CD4-positive, alpha-beta T cell treated with Interleukin-4 for 1 hour (primary cell): ENCODE data around the gene IFNA13.

Experiments
- DNase-seq, 2 donors: peaks; one replicate each; pipeline ENCODE4 v3.0.0-alpha.2; 2020 to 2022

The IFNA13 gene

DNA sequence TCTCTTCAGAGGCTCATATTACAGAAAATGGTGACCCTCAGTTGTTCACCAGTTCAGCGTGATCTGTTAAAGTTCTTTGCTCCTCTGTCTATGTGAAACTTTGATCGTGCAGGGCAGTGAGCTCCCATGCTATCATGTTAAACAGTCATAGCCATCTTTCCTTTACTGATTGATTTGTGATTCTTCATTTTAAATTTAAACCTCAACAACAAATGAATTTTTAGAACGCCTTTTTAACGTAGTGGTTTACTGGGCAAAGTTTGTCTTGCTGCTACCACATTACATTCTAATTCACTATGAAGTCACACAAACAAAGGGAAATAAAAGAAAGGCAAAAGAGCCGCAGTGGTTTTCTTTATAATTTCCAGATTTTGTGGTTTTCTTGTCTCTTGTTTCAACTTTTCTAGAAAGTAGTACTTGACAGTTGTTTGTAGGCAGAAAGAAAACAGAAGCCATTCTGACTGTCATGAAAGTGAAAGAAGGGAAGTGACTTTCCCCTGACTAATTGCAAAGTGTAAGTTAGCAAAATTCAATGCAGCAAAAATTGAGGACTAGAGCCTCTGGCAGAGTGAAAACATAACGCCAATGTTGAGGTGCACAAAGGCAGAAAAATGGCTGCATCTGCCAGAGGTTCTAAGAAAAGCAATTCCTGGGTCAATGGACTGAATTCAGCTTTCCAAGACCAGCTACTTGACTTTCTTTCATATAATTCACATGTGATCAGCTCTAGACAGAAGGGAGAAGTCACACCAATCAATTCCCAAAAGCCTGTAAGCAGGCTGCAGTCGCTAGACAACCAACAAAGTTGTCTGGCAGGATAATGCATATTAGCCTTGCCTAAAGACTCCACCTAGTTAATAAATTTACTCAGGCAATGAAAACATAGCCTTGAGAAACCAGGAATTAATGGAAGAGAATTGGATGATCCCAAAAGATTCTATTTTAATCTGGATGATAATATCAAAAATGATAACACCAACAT is 10.1 kb downstream of the IFNA13 start:
- DNase-seq, result peak in 1 of 2 donors; percentile 37

DNA sequence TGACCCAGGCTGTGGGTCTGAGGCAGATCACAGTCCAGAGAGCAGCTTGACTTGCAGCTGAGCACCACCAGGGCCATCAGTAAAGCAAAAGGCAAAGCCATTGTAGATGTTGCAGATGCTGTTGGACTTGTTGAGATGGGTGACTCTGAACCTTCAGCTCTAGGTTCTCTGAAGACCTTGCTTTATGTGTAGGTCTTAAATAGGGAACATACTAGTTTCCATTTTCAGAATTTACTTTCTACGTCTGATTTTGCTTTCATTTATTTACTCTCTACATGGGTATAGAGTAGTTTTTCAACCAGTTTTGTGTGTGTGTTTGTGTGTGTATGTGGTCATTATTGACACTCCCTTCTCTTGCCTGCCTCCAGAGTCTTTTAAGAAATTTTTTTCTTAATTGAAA is 17.1 kb downstream of the IFNA13 start, which contains the start of gene IFNA6:
IFNA6 (minus strand) TSS at position 101 of the 400 bp plus-strand sequence; CDS start at position 101, 0 bp downstream.
- DNase-seq, result no peak

DNA sequence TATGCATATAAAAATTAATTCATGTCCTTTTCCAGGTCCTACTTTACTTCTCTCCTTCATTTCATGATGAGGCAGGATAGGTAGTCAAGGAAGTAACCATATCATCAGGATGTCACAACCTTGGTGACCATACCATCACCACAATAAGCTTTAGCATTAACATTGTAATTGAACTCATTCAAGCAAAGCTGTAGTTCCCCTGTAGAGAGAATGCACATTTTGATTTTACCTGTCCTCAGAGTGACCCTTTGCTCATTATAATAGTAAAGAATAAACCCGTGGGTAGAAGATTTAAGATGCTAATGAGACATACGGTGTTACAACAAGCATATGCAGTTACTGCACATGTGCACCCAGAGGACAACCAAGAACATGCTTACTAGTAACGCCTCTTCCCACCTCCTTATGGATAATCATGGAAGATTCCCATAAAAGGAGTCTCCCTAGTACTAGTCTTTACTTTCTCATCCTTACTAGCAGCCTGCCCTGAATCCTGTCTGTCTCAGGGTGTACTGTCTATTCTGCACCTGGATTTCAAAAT is 19.4 kb downstream of the IFNA13 start:
- DNase-seq, result no peak

DNA sequence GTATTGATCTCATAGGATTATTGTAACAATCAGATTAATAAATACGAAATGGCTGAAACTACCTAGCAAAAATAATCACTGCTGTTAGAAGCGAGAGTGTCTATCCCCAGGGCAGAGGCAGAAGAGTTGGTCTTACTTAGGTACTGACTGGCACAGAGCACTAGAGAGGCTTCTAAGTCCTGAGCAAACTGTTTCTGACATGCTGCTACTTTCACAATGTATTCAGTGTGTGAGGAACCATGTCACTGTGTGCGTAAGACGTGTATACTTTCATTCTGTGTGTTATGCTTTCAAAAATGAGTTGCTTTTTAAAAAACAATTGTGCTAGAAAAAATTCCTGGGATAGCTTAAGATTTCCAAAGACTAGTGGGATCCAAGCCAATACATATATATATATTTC is 27.1 kb downstream of the IFNA13 start:
- DNase-seq, result no peak

DNA sequence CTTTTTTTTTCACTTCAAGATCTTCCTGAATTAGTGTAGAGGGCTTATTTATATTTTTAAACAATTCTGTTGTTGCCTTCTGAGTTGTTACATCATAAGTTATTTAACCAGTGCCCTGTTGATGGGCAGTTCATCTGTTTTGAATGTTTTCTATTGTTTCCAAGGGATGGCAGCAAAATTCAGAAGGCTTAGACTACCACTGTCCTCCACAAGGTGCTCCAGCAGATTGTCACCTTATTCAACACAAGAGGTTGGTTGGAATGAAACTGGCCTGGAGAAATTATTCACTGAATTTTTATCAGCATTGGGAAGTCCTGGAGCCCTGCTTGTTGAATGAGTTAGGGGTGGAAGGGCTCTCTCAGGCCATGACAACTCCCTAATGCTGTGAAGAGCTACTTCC is 31.4 kb downstream of the IFNA13 start:
- no peak for DNase-seq

DNA sequence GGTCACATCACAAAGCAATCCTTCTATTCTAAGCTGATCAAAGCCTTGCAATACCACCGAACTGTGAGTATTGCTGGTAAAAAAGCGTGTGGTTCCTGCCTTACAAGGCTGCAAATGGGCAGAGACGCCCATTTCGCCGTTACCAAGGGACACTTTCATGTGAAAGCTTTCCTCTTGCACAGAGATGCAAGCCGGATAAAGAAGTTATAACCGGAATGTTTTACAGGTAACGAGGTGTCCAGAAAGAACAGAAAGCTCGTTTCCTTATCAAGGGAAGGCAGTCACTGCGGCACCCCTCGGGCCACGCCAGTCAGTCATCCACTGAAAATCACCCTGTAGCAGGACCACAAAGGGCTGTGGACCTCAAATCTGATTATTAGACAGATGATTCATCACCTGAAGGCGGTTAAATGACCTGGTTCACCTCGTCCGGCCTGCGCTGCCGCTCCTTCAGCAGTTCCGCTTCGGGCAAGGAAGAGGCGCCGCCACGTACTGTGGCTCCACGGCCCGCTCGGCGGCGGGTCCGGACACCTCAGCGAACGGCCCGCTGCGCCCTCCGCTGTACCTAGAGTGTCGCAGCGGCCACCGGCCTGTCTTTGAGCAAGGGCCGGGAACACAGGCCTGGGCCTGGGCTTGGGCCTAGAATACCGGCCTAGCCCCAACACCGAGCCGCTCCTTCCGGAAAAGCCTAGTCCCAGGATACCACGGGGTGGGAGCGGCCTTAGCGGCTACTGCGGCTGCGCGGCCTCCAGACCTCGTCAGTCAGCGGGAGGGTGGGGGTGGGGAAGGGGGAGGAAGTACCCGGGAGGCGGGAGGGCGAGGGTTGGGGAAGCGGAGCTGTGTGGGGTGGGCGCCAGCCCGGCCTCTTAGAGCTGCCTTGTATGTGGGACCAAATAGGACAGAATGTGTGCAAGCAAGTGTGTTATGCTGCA is 32.9 kb downstream of the IFNA13 start, which contains the start of gene KLHL9:
KLHL9 (minus strand) TSS at position 704 of the 932 bp plus-strand sequence; CDS start at position 159, 545 bp downstream.
- DNase-seq, result peak; percentile 89

DNA sequence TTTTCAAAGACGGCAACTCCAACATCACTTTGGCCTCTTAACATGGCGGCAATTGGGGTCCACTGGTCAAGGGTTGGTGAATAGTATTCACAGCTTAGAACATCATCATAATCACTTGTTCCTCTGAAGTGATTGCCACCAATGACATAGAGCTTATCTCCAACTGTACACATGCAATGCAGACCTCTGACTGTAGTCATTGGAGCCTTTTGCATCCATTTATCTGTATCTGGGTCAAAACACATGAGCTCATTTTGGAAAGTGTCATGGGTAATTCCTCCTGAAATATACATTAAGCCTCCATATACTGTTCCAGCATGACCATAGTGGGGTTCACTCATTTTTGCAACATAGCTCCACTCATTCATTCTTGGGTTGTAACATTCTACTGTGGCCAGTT is 34.6 kb downstream of the IFNA13 start:
- DNase-seq, result no peak

DNA sequence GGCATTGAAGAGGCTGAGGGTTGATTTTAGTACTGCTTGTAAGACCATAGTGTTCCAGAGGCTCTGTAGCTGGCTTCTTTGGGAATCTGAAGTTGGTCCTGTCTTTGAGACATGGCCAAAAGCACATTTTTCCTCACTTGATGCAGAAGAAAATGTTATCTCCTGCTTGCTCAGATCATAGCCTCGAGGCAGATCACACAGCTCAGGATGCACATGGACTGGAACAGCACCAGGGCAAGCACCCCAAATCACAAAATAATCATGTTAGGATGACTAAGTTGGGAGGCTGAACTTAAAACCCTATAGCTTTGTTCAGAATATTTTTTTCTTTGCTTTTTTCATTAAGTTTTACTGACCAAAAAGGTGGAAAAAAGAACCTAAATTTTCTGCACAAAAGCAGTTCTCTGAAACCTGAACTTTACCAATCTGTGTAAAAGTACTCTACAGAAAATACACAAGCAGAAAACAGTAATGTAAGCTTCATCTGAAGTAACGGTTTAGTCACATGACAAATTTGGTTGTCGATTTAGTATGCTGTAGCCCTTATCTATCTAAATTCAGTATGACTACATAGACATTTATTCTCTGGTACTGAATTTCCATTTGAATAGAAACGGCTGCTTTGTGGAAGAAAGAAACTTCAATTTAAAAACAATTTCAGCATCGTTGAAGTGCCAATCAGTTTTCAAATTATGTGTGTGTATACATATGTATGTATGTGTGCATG is 36.0 kb downstream of the IFNA13 start:
- DNase-seq, result no peak

DNA sequence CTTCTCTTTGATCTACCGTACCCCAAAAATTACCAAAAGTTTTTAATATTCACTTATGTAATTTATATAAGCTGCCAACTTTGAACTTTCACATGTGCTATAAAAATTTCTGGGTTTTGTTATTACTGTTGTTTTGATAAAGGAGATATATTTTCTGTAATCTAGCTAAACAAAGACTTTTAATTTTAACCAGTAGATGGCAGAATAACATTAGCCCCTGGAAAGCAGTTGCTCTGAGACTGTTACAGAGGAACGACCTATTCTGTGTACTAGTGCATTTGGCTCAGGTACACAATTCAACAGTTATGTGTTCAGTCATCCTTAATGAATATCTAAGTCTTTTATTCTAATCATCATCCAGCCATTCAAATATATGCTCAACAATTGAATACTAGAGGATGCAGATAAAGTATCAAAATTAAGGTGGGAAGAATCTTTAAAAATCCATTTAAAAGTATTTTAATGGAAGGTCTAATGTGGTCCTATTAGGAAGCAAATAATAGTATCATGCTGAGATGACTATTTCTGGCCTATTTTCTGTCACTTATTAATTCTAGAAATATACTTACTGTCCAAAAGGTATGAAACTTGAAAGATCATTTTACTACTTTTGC is 41.2 kb downstream of the IFNA13 start:
- DNase-seq, result peak in 1 of 2 donors; percentile 78

DNA sequence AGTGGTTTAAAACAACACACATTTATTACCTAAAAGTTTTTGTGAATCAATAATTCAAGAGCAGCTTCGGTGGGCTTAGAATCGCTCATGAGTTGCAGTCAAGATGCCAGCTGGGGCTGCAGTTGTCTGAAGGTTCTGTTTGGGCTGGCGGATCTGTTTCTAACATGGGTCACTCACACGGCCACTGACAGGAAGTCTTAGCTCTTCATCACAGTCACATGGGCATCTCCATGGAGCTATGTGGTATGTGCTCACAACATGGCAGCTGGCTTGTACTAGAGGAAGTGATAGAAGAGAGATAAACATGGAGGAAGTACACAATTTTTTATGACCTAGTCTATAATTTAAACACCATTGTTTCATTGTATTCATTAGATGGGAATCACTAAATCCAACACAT is 43.8 kb downstream of the IFNA13 start:
- no peak for DNase-seq

DNA sequence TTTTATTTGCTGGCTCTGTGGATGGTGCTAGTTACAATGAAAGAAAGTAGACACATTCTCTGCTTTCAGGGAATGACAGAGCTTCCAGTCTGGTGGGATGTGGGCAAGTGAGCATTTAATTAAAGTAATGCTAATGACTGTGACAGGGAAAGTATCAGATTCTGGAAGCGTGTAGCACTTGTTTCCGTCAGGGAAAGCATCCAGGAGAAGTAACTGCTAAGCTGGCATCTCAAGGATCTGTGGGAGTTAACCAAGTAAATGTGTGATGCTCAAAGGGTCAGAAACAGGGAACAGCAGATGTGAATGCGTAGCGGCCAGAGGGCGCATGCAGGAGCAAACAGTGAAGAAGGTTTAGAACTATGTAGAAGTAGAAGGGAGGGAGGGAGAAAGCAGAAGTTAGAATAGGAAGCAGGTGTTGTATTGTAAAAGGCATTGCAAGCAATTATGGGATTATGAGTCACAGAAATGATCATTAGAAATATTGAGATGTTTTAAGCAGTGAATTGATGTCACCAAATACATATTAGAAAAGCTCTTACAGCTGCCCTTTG is 44.9 kb downstream of the IFNA13 start:
- DNase-seq, result no peak

DNA sequence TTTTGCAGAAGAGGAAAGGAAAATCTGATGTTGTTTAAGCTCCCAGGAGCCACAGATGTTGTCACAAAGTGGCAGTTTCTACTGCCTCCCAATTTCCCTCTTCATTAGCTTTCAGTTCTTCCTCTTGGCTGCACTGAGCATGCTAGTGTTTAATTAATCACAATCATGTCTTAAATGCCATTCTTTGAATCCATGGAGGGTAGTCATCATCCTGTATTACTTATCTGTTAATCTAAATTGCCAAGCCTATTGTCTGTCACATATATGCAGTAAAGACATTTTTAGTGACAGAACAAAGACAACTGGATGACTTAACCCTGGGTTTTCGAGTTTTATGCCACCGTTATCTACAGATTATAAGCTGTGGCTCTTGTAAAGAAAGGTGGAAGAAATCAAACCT is 47.4 kb downstream of the IFNA13 start:
- no peak for DNase-seq

DNA sequence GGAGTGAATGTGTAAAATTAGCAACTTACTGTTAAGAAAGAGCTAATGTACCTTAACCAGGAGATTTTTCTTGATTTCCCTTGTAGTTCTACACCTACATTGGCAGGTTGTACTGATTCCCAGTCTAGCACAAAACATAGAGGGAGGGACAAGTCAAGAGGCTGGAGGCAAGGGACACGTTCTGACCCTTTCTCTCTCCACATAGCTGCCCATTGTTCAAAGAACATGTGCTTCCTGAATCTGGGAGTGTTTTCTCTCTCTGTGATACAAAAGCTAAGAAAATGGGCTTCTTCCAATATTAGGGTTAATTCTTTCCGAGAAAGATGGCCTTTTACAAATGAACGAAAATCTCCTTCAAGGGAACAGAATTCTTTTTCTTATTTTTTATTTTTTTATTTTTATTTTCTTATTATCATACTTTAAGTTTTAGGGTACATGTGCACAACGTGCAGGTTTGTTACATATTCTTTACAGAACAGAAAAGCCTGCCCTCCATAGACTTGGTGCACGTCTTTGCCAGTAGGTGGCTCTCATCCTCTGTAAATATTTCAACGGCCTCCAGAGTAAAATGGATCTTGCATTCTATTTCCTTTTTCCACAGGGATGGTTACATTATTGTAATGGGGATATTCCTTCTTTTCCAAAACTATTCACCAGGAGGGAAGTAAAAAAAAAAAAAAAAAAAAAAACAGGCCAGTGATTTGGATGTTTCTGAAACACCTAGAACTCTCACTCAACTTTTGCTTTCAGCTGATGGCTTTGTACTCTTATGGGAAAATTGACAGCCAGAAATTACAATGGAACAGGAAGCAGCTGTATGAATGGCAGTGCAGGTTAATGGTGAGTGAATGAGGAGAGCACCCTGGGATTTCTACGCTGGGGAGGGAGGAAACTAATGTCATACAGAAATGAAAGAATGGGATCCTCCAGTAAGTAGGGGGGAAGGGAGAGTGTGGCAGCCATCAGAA is 49.6 kb downstream of the IFNA13 start:
- DNase-seq, result peak; percentile 18 to 45
